A673 (cell line): ENCODE results near the gene CTTNBP2.

ENCODE experiments used
- CTCF ChIP-seq: fragments of 300-800, 200-600 bp; sonication (generic); conservative IDR thresholded peaks from 2 replicates; pipeline ENCODE4 v1.5.1; 2017; ENCODE audit warnings: low read depth, mild to moderate bottlenecking, antibody characterized with exemption, low read length, moderate library complexity, mixed read lengths
- EZH2 ChIP-seq: fragments of 200-600 bp; sonication (generic); IDR thresholded peaks from 2 replicates; pipeline ENCODE4 v1.6.1; 2017; ENCODE audit warnings: borderline replicate concordance, low read depth, mild to moderate bottlenecking, mixed read lengths, antibody characterized with exemption, low read length; ENCODE audit not compliant: poor library complexity, severe bottlenecking

- TF ChIP-seq CTCF (no peak), EZH2 (no peak)
Observed at GRCh38 chr7:117679120-117679519, 194.1 kb downstream of the CTTNBP2 start.
